Measurements from ENCODE around the gene SGCD. TPM values are rescaled to one million over a fixed set of nuclear protein-coding genes. Genes with fewer than 3 reads are reported as not detected.

The SGCD gene
- total RNA-seq, 1 experiment from 2014 or later, result not detected

DNA sequence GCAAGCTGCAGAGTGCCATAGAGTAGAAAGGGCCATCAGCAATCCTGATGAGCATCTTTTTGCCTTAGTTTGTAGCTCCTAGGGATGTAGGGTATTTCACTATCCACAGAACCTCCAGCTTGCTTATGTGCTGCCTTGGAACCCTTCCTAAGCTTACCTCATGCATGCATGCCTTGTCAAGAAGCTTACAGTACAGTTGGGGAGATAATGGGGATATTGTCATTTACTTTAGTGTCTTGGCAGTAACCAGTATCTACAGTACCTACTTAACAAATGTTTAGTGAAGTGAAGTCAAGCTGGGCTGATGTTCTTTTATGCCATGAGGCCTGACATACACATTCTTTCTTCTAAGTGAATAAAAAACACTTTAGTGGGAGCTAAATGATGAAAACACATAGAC is 358.5 kb downstream of the SGCD start:
- Histone ChIP-seq H3K79me2 (ENCODE audit: insufficient read depth, low read length) (no peaks in the 10 kb centered on the region), H3K36me3 (ENCODE audit: control insufficient read depth in 1 of 2, insufficient read depth in 2 of 2, low read length in 2 of 2) (no peaks in the 10 kb centered on the region), H3K27me3 (ENCODE audit: insufficient read depth, low read length) (no peaks in the 10 kb centered on the region), H3K9ac (ENCODE audit: low read length) (no peak overlapping the region), H3K4me3 (replicated peaks in 1 of 2; ENCODE audit: low read depth in 1 of 2, low read length in 2 of 2) (no peak overlapping the region), H2AFZ (ENCODE audit: low read depth, low read length, poor library complexity, severe bottlenecking) (no peak overlapping the region), H3K4me1 (ENCODE audit: control insufficient read depth in 1 of 2, insufficient read depth in 2 of 2, low read length in 2 of 2) (no peaks in the 10 kb centered on the region), H3K27ac (ENCODE audit: low read depth, low read length) (no peak overlapping the region), H3K9me2 (ENCODE audit: insufficient read depth) (no peaks in the 10 kb centered on the region), H3K4me2 (ENCODE audit: low read length) (no peak overlapping the region), H4K20me1 (ENCODE audit: insufficient read depth) (no peaks in the 10 kb centered on the region), H3K9me3 (ENCODE audit: control insufficient read depth in 1 of 2, insufficient read depth in 1 of 2, low read depth in 1 of 2, low read length in 2 of 2) (no peaks in the 10 kb centered on the region)
- TF ChIP-seq SP1 (IDR thresholded peaks at IDR 0.05; ENCODE audit: low read depth), result no peak
- TF ChIP-seq SRF (IDR thresholded peaks at IDR 0.05; ENCODE audit: low read depth), result no peak
- TF ChIP-seq, protein P1, sequence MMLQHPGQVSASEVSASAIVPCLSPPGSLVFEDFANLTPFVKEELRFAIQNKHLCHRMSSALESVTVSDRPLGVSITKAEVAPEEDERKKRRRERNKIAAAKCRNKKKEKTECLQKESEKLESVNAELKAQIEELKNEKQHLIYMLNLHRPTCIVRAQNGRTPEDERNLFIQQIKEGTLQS (IDR thresholded peaks at IDR 0.05), result no peak
- no peak for TF ChIP-seq EGR1 (IDR thresholded peaks at IDR 0.05; ENCODE audit: low read depth)
- TF ChIP-seq, protein P2, sequence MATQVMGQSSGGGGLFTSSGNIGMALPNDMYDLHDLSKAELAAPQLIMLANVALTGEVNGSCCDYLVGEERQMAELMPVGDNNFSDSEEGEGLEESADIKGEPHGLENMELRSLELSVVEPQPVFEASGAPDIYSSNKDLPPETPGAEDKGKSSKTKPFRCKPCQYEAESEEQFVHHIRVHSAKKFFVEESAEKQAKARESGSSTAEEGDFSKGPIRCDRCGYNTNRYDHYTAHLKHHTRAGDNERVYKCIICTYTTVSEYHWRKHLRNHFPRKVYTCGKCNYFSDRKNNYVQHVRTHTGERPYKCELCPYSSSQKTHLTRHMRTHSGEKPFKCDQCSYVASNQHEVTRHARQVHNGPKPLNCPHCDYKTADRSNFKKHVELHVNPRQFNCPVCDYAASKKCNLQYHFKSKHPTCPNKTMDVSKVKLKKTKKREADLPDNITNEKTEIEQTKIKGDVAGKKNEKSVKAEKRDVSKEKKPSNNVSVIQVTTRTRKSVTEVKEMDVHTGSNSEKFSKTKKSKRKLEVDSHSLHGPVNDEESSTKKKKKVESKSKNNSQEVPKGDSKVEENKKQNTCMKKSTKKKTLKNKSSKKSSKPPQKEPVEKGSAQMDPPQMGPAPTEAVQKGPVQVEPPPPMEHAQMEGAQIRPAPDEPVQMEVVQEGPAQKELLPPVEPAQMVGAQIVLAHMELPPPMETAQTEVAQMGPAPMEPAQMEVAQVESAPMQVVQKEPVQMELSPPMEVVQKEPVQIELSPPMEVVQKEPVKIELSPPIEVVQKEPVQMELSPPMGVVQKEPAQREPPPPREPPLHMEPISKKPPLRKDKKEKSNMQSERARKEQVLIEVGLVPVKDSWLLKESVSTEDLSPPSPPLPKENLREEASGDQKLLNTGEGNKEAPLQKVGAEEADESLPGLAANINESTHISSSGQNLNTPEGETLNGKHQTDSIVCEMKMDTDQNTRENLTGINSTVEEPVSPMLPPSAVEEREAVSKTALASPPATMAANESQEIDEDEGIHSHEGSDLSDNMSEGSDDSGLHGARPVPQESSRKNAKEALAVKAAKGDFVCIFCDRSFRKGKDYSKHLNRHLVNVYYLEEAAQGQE (IDR thresholded peaks at IDR 0.05; ENCODE audit: low read depth), result no peak
- no peak for TF ChIP-seq POLR2AphosphoS5 (IDR thresholded peaks at IDR 0.05; ENCODE audit: low read depth, low read length)
- no peak for TF ChIP-seq EZH2 (IDR thresholded peaks at IDR 0.05)
- TF ChIP-seq ZFX (IDR thresholded peaks at IDR 0.05), result no peak
- TF ChIP-seq ELF1 (IDR thresholded peaks at IDR 0.05; ENCODE audit: borderline replicate concordance, low read depth), result no peak
- no peak for TF ChIP-seq SIN3A (IDR thresholded peaks at IDR 0.05; ENCODE audit: low read depth)
- no peak for DNase-seq (ENCODE audit: low read depth, low spot score)
- BruUV-seq (replicated peaks), result no TSS peak
- ATAC-seq, result no peak
- CTCF ChIA-PET, result no interaction called here
- intact Hi-C loops (cut with micrococcal nuclease), result no loop called here
- POLR2A ChIA-PET, result no interaction called here
- RAD21 ChIA-PET (ENCODE audit: low non-redundant PET in 1 of 2, low total read pairs in 2 of 2, uncharacterized antibody in 2 of 2, unreplicated experiment in 2 of 2), result no interaction called here

Data from HCT116 (cell line).